AG09309 (cell line): ENCODE data around the gene SLCO3A1.

Experiments
- DNase-seq: peaks from one replicate; pipeline ENCODE4 v3.0.0-alpha.2; 2010; ENCODE audit warnings: low read depth
- H3K4me3 ChIP-seq: 2 replicates; pipeline ENCODE4 v1.5.1; 2011; ENCODE audit warnings: mild to moderate bottlenecking, low read depth, low read length, moderate library complexity; ENCODE audit not compliant: control insufficient read depth
- CTCF ChIP-seq: IDR thresholded peaks from 2 replicates; pipeline ENCODE4 v1.5.1; 2011; ENCODE audit warnings: mild to moderate bottlenecking, low read depth, low read length, inconsistent platforms; ENCODE audit not compliant: insufficient read depth, control insufficient read depth; ENCODE audit errors: missing control alignments

The SLCO3A1 gene

GRCh38 chr15:92170897-92171296, 317.4 kb downstream of the SLCO3A1 start:
- TF ChIP-seq CTCF: no peak
- DNase-seq: no peak

DNA sequence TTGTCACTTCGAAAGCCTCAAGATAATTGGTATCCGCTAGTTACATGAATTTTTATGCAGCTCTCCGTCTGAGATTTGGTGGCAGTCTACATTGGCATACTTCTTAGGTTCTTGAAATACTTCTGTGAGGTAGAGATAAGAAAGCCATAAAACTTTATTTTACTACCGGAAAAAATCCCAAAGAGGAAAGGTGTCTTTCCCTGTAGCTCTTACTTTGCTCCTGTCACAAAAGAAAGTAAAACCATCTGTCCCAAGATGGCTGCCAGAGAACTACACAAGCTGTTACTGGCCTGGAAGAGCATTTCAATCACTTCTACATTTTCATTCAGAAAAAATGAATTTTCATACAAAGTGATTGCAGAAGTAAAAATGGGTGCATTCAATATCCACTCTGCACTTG, 325.4 kb downstream of the SLCO3A1 start:
- TF ChIP-seq CTCF: no peak
- no peak overlapping the region for H3K4me3 ChIP-seq
- no peak for DNase-seq

More at GRCh38 chr15:92170897-92171296, 317.4 kb downstream of the SLCO3A1 start:
- H3K4me3 ChIP-seq: no peak overlapping the region

DNA sequence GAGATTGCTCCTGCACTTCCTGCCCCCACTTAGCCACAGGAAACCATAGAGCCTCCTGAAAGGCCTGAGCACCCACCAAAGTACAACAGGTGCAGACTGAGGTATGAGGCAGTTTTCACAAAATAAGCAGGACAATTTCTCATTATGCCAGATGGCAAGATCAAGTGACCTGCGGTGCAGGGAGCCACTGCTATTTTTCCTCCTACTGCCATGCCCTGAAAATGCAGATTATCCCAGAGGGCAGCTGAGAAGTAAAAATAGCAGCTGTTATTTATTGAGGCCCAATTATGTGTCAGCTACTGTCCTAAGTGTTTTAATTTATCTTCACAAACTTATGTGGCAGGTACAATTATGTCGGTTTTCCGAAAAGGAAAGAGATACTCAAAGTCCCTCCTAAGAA, 330.6 kb downstream of the SLCO3A1 start:
- H3K4me3 ChIP-seq: no peak overlapping the region
- no peak for DNase-seq
- TF ChIP-seq CTCF: no peak

- no peak for TF ChIP-seq CTCF
These were observed 331.2 kb downstream of the SLCO3A1 start for GRCh38 chr15:92184679-92185230.

GRCh38 chr15:92187975-92188374, 334.5 kb downstream of the SLCO3A1 start:
- TF ChIP-seq CTCF: no peak
- H3K4me3 ChIP-seq: no peak overlapping the region
- DNase-seq: no peak

More at GRCh38 chr15:92184679-92185230, 331.2 kb downstream of the SLCO3A1 start:
- no peak for DNase-seq
- no peak overlapping the region for H3K4me3 ChIP-seq

- no peak for DNase-seq
- TF ChIP-seq CTCF: no peak
- H3K4me3 ChIP-seq: no peak overlapping the region
These were observed 335.7 kb downstream of the SLCO3A1 start for GRCh38 chr15:92189166-92189565.

DNA sequence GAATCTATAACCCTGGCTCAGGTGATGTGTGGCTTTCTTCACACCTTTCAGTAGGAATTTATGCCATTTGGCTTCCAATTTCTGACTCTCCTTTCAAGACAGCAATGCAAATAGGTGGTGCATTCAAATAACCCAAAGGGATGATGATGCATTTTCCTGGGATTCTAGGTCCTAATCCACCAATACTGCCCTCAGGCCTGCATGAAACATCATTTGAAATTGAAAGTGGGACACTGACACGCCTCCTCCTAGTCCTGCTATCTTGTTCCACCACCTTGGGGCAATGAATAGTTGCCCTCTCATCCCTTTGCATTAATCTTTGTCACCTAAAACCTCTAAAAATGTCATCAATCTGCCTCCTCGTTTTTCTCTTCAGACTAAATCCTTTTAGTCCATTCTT, 341.7 kb downstream of the SLCO3A1 start:
- no peak for TF ChIP-seq CTCF
- no peak for DNase-seq
- H3K4me3 ChIP-seq: no peak overlapping the region
